Measurements from ENCODE around the gene HIVEP1.
"Not testable (repeated sequence)": the region's sequence is repeated elsewhere in the genome, so short reads cannot be mapped to it uniquely, and the experiment has no call there.

Gene HIVEP1

GRCh38 chr6:12158686-12159415 lies 146.7 kb downstream of the HIVEP1 start:
- DNase-seq (ENCODE audit: low spot score) = no peak

- DNase-seq (ENCODE audit: low spot score) = no peak
These were observed 148.2 kb downstream of the HIVEP1 start for GRCh38 chr6:12160326-12160725.

GRCh38 chr6:12162213-12162612 lies 150.1 kb downstream of the HIVEP1 start:
- no peak for DNase-seq (ENCODE audit: low spot score)

GRCh38 chr6:12163149-12163548 lies 151.0 kb downstream of the HIVEP1 start:
- DNase-seq (ENCODE audit: low spot score) = peak; percentile 31

- no peak for DNase-seq (ENCODE audit: low spot score)
These were observed 151.8 kb downstream of the HIVEP1 start for GRCh38 chr6:12163744-12164507.

GRCh38 chr6:12164508-12164770 lies 152.3 kb downstream of the HIVEP1 start:
- DNase-seq (ENCODE audit: low spot score) = no peak

- DNase-seq (ENCODE audit: low spot score) = no peak
These were observed 153.2 kb downstream of the HIVEP1 start for GRCh38 chr6:12165297-12165696.

GRCh38 chr6:12165722-12166280 lies 153.7 kb downstream of the HIVEP1 start:
- DNase-seq (ENCODE audit: low spot score) = no peak

- no peak for DNase-seq (ENCODE audit: low spot score)
These were observed 157.3 kb downstream of the HIVEP1 start for GRCh38 chr6:12169377-12169776.

GRCh38 chr6:12170351-12171092 lies 158.4 kb downstream of the HIVEP1 start:
- no peak for DNase-seq (ENCODE audit: low spot score)

GRCh38 chr6:12171717-12172116 lies 159.6 kb downstream of the HIVEP1 start:
- no peak for DNase-seq (ENCODE audit: low spot score)

- no peak for DNase-seq (ENCODE audit: low spot score)
These were observed 160.5 kb downstream of the HIVEP1 start for GRCh38 chr6:12172572-12172971.

GRCh38 chr6:12173181-12173580 lies 161.1 kb downstream of the HIVEP1 start:
- DNase-seq (ENCODE audit: low spot score) = no peak

GRCh38 chr6:12173661-12174060 lies 161.5 kb downstream of the HIVEP1 start:
- DNase-seq (ENCODE audit: low spot score) = no peak

- DNase-seq (ENCODE audit: low spot score) = no peak
These were observed 162.8 kb downstream of the HIVEP1 start for GRCh38 chr6:12174878-12175277.

GRCh38 chr6:12175626-12176025 lies 163.5 kb downstream of the HIVEP1 start:
- no peak for DNase-seq (ENCODE audit: low spot score)

- DNase-seq (ENCODE audit: low spot score) = not testable (repeated sequence)
These were observed 164.7 kb downstream of the HIVEP1 start for GRCh38 chr6:12176782-12177181.

GRCh38 chr6:12178521-12178920 lies 166.4 kb downstream of the HIVEP1 start:
- no peak for DNase-seq (ENCODE audit: low spot score)

- no peak for DNase-seq (ENCODE audit: low spot score)
These were observed 169.4 kb downstream of the HIVEP1 start for GRCh38 chr6:12181481-12181880.

- no peak for DNase-seq (ENCODE audit: low spot score)
These were observed 170.6 kb downstream of the HIVEP1 start for GRCh38 chr6:12182676-12183075.

GRCh38 chr6:12185081-12185673 lies 173.1 kb downstream of the HIVEP1 start:
- DNase-seq (ENCODE audit: low spot score) = no peak

- no peak for DNase-seq (ENCODE audit: low spot score)
These were observed 174.4 kb downstream of the HIVEP1 start for GRCh38 chr6:12186528-12186927.
